Subcutaneous abdominal adipose tissue (tissue), 5 donors: ENCODE results near the gene OLFML3.

Experiments
- H3K27ac ChIP-seq: one replicate; pipeline ENCODE4 v1.7.0; 2013; ENCODE audit warnings: low read depth, mild to moderate bottlenecking, inconsistent platforms, low read length, moderate library complexity
- H3K27me3 ChIP-seq, 5 donors: one replicate each; pipeline ENCODE4 v1.7.0; 2013; ENCODE audit warnings: low read length in 5 of 5, inconsistent platforms in 1 of 5; ENCODE audit not compliant: control insufficient read depth in 5 of 5, insufficient read depth in 4 of 5
- H3K36me3 ChIP-seq, 5 donors: one replicate each; pipeline ENCODE4 v1.7.0; 2013; ENCODE audit warnings: low read length in 5 of 5; ENCODE audit not compliant: control insufficient read depth in 5 of 5, insufficient read depth in 5 of 5
- H3K4me1 ChIP-seq, 5 donors: one replicate each; pipeline ENCODE4 v1.7.0; 2013; ENCODE audit warnings: low read length in 5 of 5, mild to moderate bottlenecking in 3 of 5, moderate library complexity in 1 of 5; ENCODE audit not compliant: control insufficient read depth in 5 of 5, insufficient read depth in 5 of 5
- H3K4me3 ChIP-seq, 5 donors: one replicate each; pipeline ENCODE4 v1.7.0; 2013; ENCODE audit warnings: low read length in 5 of 5, low read depth in 1 of 5
- H3K9ac ChIP-seq, 5 donors: one replicate each; pipeline ENCODE4 v1.7.0; 2013; ENCODE audit warnings: low read length in 5 of 5, mild to moderate bottlenecking in 4 of 5, moderate library complexity in 3 of 5
- H3K9me3 ChIP-seq, 5 donors: one replicate each; pipeline ENCODE4 v1.7.0; 2013; ENCODE audit warnings: low read length in 5 of 5; ENCODE audit not compliant: control insufficient read depth in 5 of 5
- donor health status: healthy.
- donor health status: healthy.
- donor health status: healthy.
- donor health status: healthy.
- donor health status: healthy.

Gene OLFML3

GRCh38 chr1:114021665-114022099 is 42.4 kb downstream of the OLFML3 start:
- no peaks in the 10 kb centered on the region for H3K36me3 ChIP-seq
- H3K9me3 ChIP-seq: no peaks in the 10 kb centered on the region
- H3K27me3 ChIP-seq: peaks cover 0 to 3% (median 0%) of the 10 kb centered on the region in 5 donors
- no peak overlapping the region for H3K27ac ChIP-seq
- no peaks in the 10 kb centered on the region for H3K4me1 ChIP-seq
- no peak overlapping the region for H3K4me3 ChIP-seq
- no peak overlapping the region for H3K9ac ChIP-seq

- H3K4me3 ChIP-seq: no peak overlapping the region
- H3K9ac ChIP-seq: no peak overlapping the region
- no peaks in the 10 kb centered on the region for H3K4me1 ChIP-seq
- peaks cover 0 to 3% (median 0%) of the 10 kb centered on the region in 5 donors for H3K27me3 ChIP-seq
- H3K9me3 ChIP-seq: no peaks in the 10 kb centered on the region
- H3K36me3 ChIP-seq: no peaks in the 10 kb centered on the region
- H3K27ac ChIP-seq: no peak overlapping the region
Observed at GRCh38 chr1:114022877-114023276, 43.6 kb downstream of the OLFML3 start.

GRCh38 chr1:114023377-114023776 is 44.1 kb downstream of the OLFML3 start:
- no peaks in the 10 kb centered on the region for H3K36me3 ChIP-seq
- H3K4me3 ChIP-seq: no peak overlapping the region
- H3K9me3 ChIP-seq: no peaks in the 10 kb centered on the region
- no peaks in the 10 kb centered on the region for H3K4me1 ChIP-seq
- H3K27ac ChIP-seq: no peak overlapping the region
- no peak overlapping the region for H3K9ac ChIP-seq
- H3K27me3 ChIP-seq: peaks cover 0 to 3% (median 0%) of the 10 kb centered on the region in 5 donors

GRCh38 chr1:114024049-114024448 is 44.8 kb downstream of the OLFML3 start:
- Histone ChIP-seq H3K36me3 (no peaks in the 10 kb centered on the region), H3K4me1 (no peaks in the 10 kb centered on the region), H3K27me3 (peaks cover 0 to 3% (median 0%) of the 10 kb centered on the region in 5 donors), H3K4me3 (no peak overlapping the region), H3K27ac (no peak overlapping the region), H3K9ac (no peak overlapping the region), H3K9me3 (no peaks in the 10 kb centered on the region)

- H3K27me3 ChIP-seq: peaks cover 0 to 3% (median 0%) of the 10 kb centered on the region in 5 donors
- H3K27ac ChIP-seq: no peak overlapping the region
- H3K9me3 ChIP-seq: no peaks in the 10 kb centered on the region
- H3K4me3 ChIP-seq: no peak overlapping the region
- no peaks in the 10 kb centered on the region for H3K4me1 ChIP-seq
- H3K9ac ChIP-seq: no peak overlapping the region
- no peaks in the 10 kb centered on the region for H3K36me3 ChIP-seq
Observed at GRCh38 chr1:114025609-114026401, 46.5 kb downstream of the OLFML3 start.

- H3K27ac ChIP-seq: no peak overlapping the region
- H3K4me1 ChIP-seq: no peaks in the 10 kb centered on the region
- no peaks in the 10 kb centered on the region for H3K9me3 ChIP-seq
- H3K4me3 ChIP-seq: no peak overlapping the region
- no peaks in the 10 kb centered on the region for H3K36me3 ChIP-seq
- H3K9ac ChIP-seq: no peak overlapping the region
- peaks cover 0 to 3% (median 0%) of the 10 kb centered on the region in 5 donors for H3K27me3 ChIP-seq
Observed at GRCh38 chr1:114026797-114027196, 47.5 kb downstream of the OLFML3 start.
